A673 (cell line): Measurements from ENCODE around the gene NDST3. TPM values are rescaled to one million over a fixed set of nuclear protein-coding genes. Genes with fewer than 3 reads are reported as not detected.

ENCODE experiments used
- BruUV-seq: library from RNA; stranded (reverse); fragments of 400-500 nt; replicated peaks from 2 replicates; lab custom pipeline; 2021; lab: Mats Ljungman, UMichigan
- CTCF ChIA-PET: fragments of 300-600 bp; sonication (Branson Sonifier 250); formaldehyde crosslinking; loops from one replicate; lab custom pipeline; 2022; ENCODE audit warnings: antibody characterized with exemption; lab: Charles Lee
- POLR2A ChIA-PET: fragments of 300-600 bp; sonication (Branson Sonifier 250); formaldehyde crosslinking; loops from one replicate; lab custom pipeline; 2022; ENCODE audit warnings: antibody characterized with exemption; ENCODE audit not compliant: low non-redundant PET; lab: Charles Lee
- DNase-seq: peaks from one replicate; pipeline ENCODE4 v3.0.0-alpha.2; 2015; ENCODE audit warnings: low spot score
- H3K27ac ChIP-seq: fragments of 200-600 bp; sonication (generic); 2 replicates; pipeline ENCODE4 v1.5.1; 2016; ENCODE audit warnings: mixed run types, low read depth, mild to moderate bottlenecking, mixed read lengths, antibody characterized with exemption, low read length; ENCODE audit not compliant: poor library complexity, severe bottlenecking
- H3K27me3 ChIP-seq: fragments of 200-600 bp; sonication (generic); replicated peaks from 2 replicates; pipeline ENCODE4 v1.6.1; 2017; ENCODE audit warnings: mixed run types, low read depth, mild to moderate bottlenecking, mixed read lengths, antibody characterized with exemption, low read length; ENCODE audit not compliant: insufficient read depth, poor library complexity
- H3K36me3 ChIP-seq: fragments of 200-600 bp; sonication (generic); 2 replicates; pipeline ENCODE4 v1.6.1; 2016; ENCODE audit warnings: mixed run types, mild to moderate bottlenecking, mixed read lengths, antibody characterized with exemption, low read length; ENCODE audit not compliant: insufficient read depth, poor library complexity, severe bottlenecking
- H3K4me1 ChIP-seq: fragments of 200-600 bp; sonication (generic); 2 replicates; pipeline ENCODE4 v1.6.1; 2017; ENCODE audit warnings: mixed run types, mild to moderate bottlenecking, mixed read lengths, antibody characterized with exemption, low read length; ENCODE audit not compliant: insufficient read depth, poor library complexity, severe bottlenecking
- H3K4me3 ChIP-seq: fragments of 200-600 bp; sonication (generic); 2 replicates; pipeline ENCODE4 v1.5.1; 2016; ENCODE audit warnings: low read depth, mixed run types, mild to moderate bottlenecking, mixed read lengths, low read length; ENCODE audit not compliant: poor library complexity, severe bottlenecking
- H3K9me3 ChIP-seq: fragments of 200-600 bp; sonication (generic); 2 replicates; pipeline ENCODE4 v1.6.1; 2016; ENCODE audit warnings: mixed run types, low read depth, mild to moderate bottlenecking, mixed read lengths, antibody characterized with exemption, low read length; ENCODE audit not compliant: poor library complexity, severe bottlenecking
- EZH2 ChIP-seq: fragments of 200-600 bp; sonication (generic); IDR thresholded peaks from 2 replicates; pipeline ENCODE4 v1.6.1; 2017; ENCODE audit warnings: borderline replicate concordance, low read depth, mild to moderate bottlenecking, mixed read lengths, antibody characterized with exemption, low read length; ENCODE audit not compliant: poor library complexity, severe bottlenecking
- intact Hi-C: fragments of 100-400 bp; cut with micrococcal nuclease; formaldehyde crosslinking; loops from one replicate; pipeline ENCODE4 v1.10.0; 2022; ENCODE audit not compliant: unreplicated experiment
- total RNA-seq: library from RNA; stranded (reverse); gene quantifications from 2 replicates; pipeline ENCODE4 v1.2.3, GENCODE V29; 2021
- TF ChIP-seq, protein P1 (sequence below): fragments of 300-800, 200-600 bp; sonication (generic); conservative IDR thresholded peaks from 2 replicates; pipeline ENCODE4 v1.5.1; 2017; ENCODE audit warnings: low read depth, mild to moderate bottlenecking, antibody characterized with exemption, low read length, moderate library complexity, mixed read lengths

The NDST3 gene
- total RNA-seq, 1 experiment from 2014 or later = 3.0 TPM

DNA sequence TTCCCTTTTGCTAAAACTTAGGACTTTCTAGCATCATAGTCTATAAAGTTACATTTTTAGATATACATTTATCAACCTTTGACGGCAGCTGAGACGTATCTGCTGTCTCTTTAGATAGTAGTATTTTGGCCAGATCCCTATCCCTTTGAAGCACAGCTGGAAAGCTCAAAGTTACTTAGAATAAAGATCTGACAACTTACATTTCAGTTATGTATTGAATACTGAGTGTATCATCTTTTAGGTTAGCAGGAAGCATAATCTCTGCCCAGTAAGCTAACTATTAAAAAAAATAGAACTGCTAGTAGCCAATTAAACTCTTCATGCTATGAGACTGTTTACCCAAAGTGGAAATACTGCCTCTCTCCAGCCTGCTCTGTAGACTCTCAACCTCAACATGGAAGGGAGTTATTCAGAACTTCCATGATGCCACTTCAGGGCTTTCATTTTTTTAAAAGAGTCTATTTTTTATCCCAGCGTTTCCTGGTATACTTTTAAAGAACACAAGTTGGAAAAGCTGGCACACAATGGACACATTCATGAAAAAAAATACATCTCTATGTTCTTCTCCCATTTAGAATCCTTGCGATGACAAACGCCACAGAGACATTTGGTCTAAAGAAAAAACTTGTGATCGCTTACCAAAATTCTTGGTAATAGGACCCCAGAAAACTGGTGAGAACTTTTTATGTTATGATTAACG lies 192.2 kb downstream of the NDST3 start:
- no TSS peak for BruUV-seq
- H3K36me3 ChIP-seq = no peaks in the 10 kb centered on the region
- ChIA-PET POLR2A (no interaction called here), CTCF (no interaction called here)
- intact Hi-C loops = loop anchor here (10.0 kb wide), 1 partner anchor 1092 kb away; no protein-coding TSS in a partner anchor
- H3K4me1 ChIP-seq = no peaks in the 10 kb centered on the region
- TF ChIP-seq, protein P1, sequence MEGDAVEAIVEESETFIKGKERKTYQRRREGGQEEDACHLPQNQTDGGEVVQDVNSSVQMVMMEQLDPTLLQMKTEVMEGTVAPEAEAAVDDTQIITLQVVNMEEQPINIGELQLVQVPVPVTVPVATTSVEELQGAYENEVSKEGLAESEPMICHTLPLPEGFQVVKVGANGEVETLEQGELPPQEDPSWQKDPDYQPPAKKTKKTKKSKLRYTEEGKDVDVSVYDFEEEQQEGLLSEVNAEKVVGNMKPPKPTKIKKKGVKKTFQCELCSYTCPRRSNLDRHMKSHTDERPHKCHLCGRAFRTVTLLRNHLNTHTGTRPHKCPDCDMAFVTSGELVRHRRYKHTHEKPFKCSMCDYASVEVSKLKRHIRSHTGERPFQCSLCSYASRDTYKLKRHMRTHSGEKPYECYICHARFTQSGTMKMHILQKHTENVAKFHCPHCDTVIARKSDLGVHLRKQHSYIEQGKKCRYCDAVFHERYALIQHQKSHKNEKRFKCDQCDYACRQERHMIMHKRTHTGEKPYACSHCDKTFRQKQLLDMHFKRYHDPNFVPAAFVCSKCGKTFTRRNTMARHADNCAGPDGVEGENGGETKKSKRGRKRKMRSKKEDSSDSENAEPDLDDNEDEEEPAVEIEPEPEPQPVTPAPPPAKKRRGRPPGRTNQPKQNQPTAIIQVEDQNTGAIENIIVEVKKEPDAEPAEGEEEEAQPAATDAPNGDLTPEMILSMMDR = no peak
- TF ChIP-seq EZH2 = no peak
- no peak overlapping the region for H3K4me3 ChIP-seq
- H3K27me3 ChIP-seq = no peaks in the 10 kb centered on the region
- DNase-seq = no peak
- no peak overlapping the region for H3K27ac ChIP-seq
- H3K9me3 ChIP-seq = no peaks in the 10 kb centered on the region

DNA sequence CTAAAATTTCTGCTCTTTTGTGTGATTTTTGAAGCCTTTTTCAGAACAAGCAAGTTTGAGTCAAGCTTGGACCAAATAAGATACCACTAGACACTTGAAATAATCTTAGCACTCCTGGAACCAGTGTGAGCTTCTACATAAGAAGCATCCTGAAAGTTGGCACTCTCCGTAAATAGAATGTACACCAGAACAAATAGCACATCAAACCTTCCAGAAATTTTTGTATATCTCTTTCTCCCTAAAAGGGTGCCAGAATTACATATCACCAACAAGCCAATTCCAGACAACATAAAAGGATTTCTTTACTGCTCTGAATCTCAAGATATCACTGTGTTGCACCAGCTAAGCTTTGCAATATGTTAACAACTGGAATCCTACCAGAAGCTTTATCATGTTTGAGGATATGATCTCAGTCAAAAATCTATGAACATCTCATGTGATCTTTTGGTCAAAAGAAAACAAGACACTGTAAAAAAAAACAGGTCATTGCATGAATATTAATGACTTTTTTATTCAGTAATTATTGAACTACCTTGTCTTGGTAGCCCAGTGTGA lies 201.4 kb downstream of the NDST3 start:
- Histone ChIP-seq H3K27ac (no peak overlapping the region), H3K4me1 (no peaks in the 10 kb centered on the region), H3K36me3 (no peaks in the 10 kb centered on the region), H3K9me3 (no peaks in the 10 kb centered on the region), H3K4me3 (no peak overlapping the region), H3K27me3 (no peaks in the 10 kb centered on the region)
- ChIA-PET POLR2A (no interaction called here), CTCF (no interaction called here)
- TF ChIP-seq EZH2 = no peak
- TF ChIP-seq, protein P1 = no peak
- no peak for DNase-seq
- intact Hi-C loops = no loop called here
- no TSS peak for BruUV-seq

- Histone ChIP-seq H3K27ac (no peak overlapping the region), H3K4me3 (no peak overlapping the region), H3K4me1 (no peaks in the 10 kb centered on the region), H3K9me3 (no peaks in the 10 kb centered on the region), H3K36me3 (no peaks in the 10 kb centered on the region), H3K27me3 (no peaks in the 10 kb centered on the region)
- intact Hi-C loops = no loop called here
- ChIA-PET CTCF (no interaction called here), POLR2A (no interaction called here)
- DNase-seq = no peak
- TF ChIP-seq EZH2 = no peak
- TF ChIP-seq, protein P1 = no peak
- BruUV-seq = no TSS peak
Observed at GRCh38 chr4:118237531-118237930, 203.2 kb downstream of the NDST3 start.
